HG03175 (cell line): Measurements from ENCODE around the gene ABTB2.
A peak's percentile ranks its signal among the peaks of the same experiment; 100 is the strongest.

Source experiments
- ATAC-seq: cut with Tn5 transposase; IDR thresholded peaks from one replicate; pipeline ENCODE4 v1.9.1; 2021; ENCODE audit warnings: mild to moderate bottlenecking, moderate library complexity; ENCODE audit not compliant: unreplicated experiment

The ABTB2 gene

GRCh38 chr11:34344410-34344767 is 13.4 kb downstream of the ABTB2 start:
- no peak for ATAC-seq

DNA sequence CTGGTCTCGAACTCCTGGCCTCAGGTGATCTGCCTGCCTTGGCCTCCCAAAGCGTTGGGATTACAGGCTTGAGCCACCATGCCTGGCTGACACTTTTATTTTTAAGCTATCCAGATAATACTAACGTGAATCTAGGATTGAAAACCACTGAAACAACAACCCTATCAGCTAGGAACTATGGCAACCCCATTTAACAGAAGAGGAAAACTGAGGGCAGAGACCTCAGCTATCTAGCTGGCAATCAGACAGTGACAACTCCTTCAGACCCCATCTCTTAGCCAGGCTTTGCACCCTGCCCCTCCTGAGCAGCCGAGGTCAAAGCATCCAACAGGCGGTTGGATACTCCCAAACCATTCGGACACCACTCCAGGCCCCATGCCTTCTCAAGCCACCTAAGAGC is 14.1 kb downstream of the ABTB2 start:
- no peak for ATAC-seq

- no peak for ATAC-seq
Observed at GRCh38 chr11:34343153-34343552, 14.7 kb downstream of the ABTB2 start.

DNA sequence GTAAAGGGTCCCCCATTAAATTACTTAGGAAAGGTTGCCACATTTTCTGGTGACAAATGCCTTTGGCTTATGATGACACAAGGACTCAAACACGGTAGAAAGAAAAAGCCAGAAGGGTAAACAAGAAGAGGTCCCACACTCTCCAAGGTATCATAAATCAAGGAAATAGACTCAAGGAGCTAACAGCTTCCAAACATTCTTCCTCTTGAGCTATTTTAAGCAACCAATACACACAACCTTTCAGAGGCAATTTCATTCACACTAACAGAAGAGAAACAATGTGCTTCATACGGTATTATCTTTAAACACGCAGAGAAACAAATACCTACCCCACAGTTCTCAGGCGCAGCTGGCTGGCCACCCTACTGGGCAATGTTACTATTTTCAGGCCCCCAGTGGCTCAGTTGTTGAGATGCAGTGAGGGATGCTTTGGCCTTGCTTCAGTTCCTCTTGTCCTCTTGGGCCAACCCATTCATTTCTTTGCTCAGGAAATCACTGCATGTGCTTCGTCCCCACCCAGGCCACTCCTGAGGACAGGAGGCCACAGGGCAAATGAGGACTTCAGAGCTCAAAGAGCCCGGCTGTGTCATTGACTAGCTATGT is 15.8 kb downstream of the ABTB2 start:
- no peak for ATAC-seq

DNA sequence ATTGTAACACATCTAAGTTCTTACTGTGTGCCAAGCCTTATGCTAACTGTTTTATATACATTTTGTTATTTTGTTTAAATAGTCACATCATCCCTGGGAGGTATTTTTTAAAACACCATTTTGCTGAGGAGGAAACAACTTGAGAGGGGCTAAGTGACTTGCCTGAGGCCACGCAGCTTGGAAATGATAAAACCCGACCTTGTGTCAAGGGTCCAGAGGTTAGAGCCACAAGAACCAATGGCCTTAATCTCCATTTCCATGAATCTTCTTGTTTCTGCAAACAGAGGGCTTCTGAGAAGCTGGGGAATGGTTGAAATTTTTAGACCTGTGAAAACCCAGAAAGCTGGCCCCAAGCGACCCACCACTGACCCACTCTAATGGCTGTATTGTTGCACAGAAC is 16.7 kb downstream of the ABTB2 start:
- ATAC-seq = no peak

GRCh38 chr11:34340653-34341052 is 17.2 kb downstream of the ABTB2 start:
- ATAC-seq = no peak

- peak; percentile 86 for ATAC-seq
Observed at GRCh38 chr11:34339149-34340064, 18.4 kb downstream of the ABTB2 start.

DNA sequence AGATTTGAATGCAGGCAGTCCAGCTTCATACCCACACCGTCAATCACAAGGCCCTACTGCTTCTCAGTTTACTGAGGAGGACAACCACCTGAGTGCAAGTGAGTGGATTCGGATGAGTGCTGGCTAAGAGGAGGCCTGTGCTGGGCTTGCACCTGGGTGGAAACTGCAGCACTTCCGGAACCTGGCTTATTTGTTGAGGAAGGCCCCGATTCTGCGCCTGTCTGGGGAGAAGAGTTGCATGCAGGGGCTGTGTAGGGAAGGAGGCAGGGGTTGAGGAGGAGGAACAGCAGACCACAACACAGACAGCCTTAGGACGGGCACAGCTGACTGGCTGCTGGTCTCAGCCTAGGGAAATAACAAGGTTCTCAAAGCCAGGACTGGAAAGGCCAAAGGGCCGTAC is 20.8 kb downstream of the ABTB2 start:
- ATAC-seq = no peak

DNA sequence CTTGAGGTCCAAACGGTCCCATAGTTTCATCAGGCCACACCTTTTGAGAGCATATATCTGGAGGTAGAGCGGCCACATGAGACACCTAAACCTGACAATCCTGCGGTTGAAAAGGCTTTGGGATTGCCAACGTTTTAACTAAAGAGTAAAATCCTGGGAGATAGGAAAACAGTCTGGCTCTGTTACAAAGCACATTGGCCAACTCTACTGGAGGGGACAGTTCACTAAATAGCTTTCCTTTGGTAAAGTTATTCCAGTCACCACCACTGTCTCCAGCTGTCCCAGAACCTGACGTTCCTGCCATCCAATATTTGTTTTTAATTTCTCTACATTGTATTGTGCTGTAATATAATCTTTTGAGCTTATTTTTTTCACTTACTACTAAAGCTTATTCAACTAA is 22.0 kb downstream of the ABTB2 start:
- ATAC-seq = no peak

DNA sequence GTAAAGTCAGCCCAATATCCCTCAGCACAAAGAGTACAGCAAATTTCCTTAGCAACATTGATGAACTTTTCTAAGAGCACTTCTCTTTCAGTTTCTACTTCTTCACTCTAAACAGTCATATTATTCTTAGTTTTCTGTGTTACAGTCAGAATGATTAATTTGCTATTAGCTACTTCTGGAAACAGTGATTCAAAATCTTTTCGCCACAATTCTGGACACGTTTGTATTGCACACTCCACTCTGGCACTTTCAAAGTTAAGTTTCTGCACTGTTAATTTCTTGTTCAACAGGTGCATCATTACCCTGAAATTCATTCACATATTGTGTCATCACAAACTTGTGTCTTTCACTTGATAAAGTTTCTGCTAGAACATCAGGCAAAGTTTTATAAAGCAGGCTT is 22.5 kb downstream of the ABTB2 start:
- ATAC-seq = no peak

- ATAC-seq = no peak
Observed at GRCh38 chr11:34333787-34334186, 24.0 kb downstream of the ABTB2 start.

DNA sequence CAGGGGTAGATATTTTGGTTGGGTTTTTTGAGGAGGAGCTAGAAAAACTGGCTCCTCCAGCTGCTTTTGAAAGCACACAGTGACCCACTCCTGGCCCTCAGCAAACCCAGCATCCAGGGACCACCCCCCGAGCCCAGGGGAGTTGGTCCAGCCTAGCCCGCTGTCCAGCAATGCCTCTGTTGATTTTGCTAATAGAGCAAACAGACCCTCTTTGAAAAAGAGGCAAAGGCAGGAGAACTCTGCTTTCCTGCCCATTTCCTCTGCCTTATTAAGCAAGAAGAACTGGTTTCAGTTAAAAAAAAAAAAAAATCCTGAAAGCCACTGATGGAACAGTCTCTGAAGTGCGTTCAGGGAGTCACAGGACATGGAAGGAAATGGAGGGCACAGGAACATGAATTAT is 25.3 kb downstream of the ABTB2 start:
- no peak for ATAC-seq

- ATAC-seq = no peak
Observed at GRCh38 chr11:34331736-34332135, 26.1 kb downstream of the ABTB2 start.

DNA sequence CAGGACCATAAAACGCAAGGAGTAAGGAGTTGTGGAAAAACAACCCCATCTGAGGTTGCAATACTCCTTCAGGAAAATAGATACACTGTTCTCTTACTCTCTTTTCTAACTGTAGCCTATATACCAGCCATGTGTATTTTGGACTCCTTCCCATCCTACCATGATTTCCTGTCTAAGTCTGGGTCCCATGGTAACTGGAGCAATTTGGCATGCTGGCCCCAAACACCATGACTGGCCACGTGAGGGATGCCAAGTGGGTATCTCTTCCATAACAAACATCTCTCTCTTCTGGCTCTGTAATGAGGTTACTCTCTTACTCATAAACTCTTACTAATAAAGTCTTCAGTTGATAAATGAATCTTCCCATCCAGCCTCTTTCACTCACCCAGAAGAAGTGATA is 26.5 kb downstream of the ABTB2 start:
- no peak for ATAC-seq

- ATAC-seq = no peak
Observed at GRCh38 chr11:34330653-34331052, 27.2 kb downstream of the ABTB2 start.

DNA sequence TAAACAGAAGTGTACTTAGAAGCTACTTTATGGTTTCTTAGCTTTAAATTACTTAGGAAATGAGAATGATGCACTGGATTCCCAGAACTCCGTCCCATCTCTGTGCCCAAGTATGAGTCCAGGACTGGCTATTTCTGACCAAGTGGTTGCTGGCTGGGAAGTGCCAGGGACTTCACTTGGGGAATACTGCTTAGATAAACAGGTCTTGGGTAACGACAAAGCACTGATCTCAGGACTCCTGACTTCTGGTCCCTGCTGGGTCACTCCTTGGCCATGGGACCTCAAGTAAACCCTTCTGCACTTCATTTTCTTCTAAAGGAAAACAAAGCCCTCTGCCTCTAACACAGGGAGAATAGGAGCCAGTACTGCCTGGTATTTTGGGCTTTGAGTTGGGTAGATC is 27.9 kb downstream of the ABTB2 start:
- no peak for ATAC-seq

- no peak for ATAC-seq
Observed at GRCh38 chr11:34328632-34328910, 29.2 kb downstream of the ABTB2 start.

DNA sequence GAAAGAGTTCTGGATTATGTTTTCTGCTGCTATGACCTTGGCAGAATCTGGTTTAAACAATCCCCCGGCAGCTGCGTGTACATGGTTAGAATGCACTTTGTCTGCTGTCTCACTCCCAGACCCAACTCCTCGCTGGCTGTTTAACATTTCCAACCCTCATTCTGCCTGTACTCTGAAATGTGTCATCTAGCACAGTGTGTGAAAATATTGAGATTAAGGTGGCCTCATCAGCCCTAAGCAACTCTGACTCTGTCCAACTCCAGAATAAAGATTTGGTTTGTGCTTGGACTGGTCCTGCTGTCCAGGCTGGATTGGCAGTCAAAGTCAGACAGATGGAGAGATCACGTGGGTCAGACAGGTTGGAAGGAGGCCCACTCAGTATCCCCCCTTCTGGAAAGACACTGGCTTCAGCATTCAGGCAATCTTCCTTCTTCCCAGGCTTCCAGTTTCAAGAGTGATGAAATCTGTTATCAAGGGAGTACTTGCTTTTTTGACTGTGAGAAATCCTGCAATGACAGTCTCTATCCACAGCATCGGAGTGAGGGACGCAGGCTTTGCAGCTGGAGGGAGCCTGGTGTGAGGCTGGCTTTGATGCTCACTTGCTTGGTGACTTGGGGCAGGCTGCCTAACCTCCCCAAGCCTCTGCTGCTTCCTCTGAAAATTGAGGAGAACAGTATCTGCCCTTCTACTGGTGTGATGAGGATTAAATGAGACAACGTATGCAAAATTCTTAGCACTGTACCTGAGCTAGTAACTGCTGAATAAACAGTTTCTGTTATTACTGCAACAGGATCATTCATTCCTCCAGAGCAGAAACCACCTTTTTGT is 29.8 kb downstream of the ABTB2 start:
- no peak for ATAC-seq

GRCh38 chr11:34324466-34324865 is 33.3 kb downstream of the ABTB2 start:
- no peak for ATAC-seq

GRCh38 chr11:34323601-34324000 is 34.2 kb downstream of the ABTB2 start:
- no peak for ATAC-seq

DNA sequence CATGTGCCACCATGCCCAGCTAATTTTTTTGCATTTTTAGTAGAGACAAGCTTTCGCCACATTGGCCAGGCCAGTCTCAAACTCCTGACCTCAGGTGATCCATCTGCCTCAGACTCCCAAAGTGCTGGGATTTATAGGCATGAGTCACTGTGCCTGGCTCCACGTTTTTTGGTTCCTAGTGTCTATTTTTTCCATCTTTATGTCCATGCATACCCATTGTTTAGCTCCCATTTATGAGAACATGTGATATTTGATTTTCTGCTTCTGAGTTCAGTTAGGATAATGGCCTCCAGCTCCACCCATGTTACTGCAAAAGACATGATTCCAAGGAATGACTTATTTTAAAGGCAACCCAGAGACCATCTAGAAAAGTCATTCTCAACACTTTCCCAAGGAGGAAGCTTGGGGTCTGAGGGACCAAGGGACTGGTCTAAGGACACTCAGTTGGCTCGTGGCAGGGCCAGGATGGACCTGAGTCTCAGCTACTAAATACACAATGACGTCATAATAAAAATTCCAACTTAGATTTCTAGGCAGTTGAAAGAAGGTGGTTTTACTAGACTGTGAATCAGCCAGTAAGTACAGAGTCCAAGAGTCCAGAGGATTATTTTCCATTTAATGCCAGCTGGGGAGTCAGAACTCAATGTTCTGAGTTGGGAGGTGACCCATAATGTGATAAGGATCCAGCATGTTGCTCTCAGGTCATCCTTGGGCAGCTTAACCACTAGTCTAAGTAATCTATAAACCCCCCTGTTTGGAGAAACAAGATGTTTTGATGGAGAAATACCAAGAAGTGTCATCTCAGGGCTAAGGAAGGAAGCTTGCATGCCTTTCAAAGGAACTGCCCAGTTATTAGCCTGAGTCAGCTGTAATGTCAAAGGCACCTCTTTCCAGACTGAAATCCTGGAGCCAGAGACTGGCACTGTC is 39.4 kb downstream of the ABTB2 start:
- ATAC-seq = no peak
